GM18526 (cell line): ENCODE results near the gene GATM.

Experiments used
- POLR2A ChIP-seq: IDR thresholded peaks from 3 replicates; pipeline ENCODE4 v1.6.1; 2011; ENCODE audit not compliant: insufficient read length; ENCODE audit errors: extremely low read depth

The GATM gene

DNA sequence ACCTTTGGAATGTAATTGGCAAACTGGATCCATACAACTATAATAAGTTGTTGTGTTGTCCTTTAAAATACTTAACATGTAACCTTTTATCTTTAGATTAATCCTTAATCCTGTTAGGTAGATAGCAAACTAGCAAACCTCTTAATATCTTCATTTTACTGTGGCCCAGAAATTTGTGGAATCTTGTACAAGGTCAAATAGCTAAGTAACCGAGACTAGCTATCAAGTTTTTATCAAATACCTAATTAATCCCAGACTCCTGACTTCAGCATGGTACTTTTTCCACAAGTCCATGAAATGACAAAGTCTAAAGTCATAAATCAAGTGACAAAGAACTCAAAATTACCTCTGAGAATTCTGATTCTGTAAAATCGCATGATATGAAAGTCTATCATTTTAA is 4.4 kb downstream of the GATM start:
- no peak for TF ChIP-seq POLR2A

DNA sequence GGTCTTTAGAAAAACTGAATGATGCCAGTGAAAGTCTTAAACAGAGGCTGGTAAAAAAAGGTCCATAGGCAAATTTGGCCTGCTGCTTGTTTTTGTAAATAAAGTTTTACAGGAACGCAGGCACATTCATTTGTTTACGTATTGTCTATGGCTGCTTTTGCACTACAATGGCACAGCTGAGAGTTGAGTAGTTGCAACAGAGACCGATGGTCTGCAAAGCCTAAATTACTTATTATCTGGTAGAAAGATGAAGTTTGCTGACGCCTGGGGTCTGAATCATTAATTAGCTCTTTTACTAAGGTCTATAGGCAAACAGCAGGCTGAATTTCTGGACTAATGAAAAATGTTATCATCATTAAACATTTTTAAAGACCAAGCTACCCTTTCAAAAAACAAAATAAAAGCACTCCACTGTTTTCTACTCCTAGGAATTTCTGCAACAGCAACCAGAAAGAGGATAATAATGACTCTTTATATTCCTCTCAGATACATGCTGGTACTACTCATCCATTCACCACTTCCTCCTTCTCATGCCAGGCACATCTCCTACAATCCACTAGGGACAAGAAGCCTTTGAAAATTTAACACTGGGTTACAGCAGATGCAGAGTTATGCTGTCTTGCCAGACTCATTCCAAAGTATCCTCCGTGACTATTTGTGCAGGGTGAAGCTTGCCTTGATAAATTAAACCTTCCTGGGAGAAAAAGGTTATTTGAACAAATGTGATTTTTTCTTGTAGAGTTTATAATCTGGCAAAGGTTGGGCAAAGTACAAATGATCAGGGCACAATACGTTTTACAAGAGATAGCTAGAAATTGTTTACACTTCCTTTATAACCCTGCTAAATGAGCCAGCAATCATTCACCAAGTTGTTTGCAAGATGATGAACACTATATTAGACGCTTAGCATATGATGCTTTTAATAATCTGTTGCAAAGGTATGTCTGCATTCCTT is 6.0 kb downstream of the GATM start:
- TF ChIP-seq POLR2A: no peak

DNA sequence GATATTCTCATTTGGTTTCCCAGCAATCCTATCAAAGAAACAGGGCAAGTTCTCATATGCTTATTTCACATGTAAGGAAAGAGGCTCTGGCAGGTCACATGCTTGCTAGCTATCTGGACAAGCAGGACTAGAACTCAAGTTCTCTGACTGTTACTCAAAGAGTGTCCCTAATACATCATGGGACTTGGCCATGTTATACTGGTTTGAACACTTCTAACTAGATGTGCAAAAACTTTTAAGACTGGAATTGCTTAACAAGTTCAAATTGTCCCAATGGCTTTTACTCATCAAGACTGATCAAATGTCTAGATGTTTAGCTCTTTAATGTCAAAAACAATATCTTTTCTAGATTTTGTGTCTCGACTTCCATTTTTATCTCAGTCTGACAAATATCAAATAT is 6.8 kb downstream of the GATM start:
- TF ChIP-seq POLR2A: no peak

DNA sequence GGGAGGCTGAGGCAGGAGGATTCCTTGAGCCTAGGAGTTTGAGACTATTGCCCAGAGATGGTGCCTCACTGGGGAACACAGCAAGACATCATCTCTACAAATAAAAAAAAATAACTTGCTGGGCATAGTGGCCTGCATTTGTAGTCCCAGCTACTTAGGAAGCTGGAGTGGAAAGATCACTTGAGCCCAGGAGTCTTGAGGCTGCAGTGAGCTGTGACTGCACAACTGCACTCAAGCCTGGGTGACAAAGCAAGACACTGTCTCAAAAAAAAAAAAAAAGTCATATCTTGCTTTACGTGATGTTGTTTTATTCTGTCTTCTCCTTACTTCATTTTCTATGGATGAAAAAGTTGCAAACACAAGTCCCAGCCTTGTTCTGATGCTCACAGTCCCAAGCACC is 14.1 kb downstream of the GATM start:
- no peak for TF ChIP-seq POLR2A

DNA sequence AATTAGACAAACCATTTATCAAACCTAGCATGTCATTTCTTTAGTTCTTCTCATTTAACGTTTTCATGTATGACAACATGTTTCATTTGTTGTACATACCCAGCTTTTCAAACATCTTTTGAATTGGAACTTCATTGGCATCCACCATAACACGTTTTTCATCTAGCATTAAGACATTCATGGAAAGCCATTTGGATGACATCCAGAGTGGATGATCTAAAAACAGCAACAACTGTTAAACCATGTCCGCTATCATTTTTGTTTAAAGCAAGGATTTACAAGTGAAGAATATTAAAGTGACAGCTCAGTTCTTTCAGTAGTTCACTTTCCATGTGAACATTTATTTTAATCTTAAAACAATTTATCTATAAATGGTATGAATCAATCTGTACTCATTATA is 14.5 kb downstream of the GATM start:
- TF ChIP-seq POLR2A: no peak

DNA sequence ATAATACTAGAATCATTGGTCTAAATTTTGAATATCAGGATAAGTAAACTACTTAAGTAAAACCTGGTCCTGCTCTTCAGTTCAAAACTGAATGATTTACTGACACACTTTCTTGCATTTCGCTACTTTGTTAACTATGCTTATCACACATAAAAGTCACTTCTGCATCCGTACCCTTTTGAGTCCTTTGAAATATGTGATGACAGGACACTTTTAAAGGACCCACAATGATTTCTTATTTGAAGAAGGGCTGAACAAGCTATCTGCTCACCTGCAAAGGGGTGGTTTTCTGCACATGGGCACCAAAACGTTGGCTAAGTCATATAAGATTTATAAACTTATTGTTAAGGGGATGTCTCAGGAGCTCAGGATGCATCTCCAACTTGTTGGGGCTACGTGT is 15.0 kb downstream of the GATM start:
- no peak for TF ChIP-seq POLR2A

GRCh38 chr15:45362419-45362818 is 15.9 kb downstream of the GATM start:
- TF ChIP-seq POLR2A: no peak

DNA sequence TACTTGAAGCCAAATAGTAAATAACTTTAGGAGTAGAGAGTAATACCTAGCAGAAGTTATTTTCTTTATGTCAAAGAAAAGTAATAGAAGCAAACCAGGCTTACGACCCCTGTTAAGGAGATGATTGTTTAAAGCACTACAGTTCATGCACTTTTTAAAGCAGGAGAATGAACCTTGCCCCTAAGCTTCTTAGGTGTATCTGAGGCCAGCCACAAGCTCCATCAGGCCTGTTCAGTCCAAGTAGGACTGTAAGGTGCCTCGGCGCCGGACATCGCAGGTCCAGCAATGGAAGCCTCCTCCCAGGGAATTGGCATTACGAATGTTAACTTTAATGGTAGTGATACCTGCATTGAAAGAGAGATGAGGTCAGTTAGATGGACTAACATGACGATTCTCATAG is 16.5 kb downstream of the GATM start:
- TF ChIP-seq POLR2A: no peak

- no peak for TF ChIP-seq POLR2A
These were observed 22.5 kb downstream of the GATM start for GRCh38 chr15:45355860-45356259.

DNA sequence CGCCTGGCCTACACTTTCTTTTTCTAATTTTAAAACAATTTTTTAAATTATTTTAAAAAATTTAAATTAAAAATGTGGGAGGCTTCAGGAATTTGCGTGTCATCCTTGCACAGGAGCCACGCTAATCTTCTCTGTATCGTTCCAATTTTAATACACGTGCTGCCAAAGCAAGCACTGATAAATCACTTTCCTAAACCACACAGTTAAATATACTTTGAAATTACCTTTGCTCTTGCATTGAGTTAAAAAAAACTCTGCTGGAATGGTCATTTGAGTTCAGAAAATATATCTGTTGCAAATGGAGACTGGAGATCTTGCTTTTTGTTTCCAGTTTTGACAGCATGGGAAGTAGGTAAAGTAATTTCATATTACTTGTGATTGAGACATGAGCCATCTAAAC is 23.6 kb downstream of the GATM start:
- TF ChIP-seq POLR2A: no peak

DNA sequence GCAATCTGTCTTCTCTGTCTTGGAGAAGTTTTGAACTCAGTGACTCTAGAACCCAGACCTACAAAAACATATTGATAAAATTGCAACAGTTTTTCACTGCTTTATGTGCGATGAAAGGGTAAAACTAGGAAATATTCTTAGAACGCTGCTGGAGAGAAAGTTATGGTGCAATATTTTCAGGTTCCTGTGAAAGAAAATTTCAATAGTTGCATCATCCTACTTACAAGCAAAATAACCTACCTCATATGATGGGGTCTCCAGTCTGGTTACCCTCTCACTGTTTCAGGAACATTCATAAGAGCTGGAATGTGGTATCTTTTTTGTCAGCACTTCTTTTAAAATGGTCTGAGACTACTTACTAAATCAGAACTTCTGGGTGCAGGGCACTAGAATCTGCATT is 27.1 kb downstream of the GATM start:
- no peak for TF ChIP-seq POLR2A

DNA sequence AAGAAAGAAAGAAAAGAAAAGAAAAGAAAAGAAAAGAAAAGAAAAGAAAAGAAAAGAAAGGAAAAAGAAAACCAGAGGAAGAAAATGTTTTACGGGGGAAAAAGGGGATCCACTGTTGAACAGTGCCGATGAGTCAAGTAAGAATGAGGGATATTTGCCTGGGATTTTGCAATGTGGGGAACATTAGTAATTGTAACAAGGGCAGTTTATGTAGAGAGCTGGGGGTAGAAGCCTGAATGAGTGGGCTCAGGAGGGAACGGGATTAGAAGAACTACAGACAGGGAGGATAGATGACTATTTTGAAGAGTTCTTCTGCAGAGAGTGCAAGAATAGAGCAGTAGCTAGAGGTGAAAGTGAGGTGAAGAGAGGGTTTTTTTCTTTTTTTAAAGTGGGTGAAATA is 28.7 kb downstream of the GATM start:
- TF ChIP-seq POLR2A: no peak

- TF ChIP-seq POLR2A: no peak
These were observed 30.4 kb downstream of the GATM start for GRCh38 chr15:45347989-45348388.

DNA sequence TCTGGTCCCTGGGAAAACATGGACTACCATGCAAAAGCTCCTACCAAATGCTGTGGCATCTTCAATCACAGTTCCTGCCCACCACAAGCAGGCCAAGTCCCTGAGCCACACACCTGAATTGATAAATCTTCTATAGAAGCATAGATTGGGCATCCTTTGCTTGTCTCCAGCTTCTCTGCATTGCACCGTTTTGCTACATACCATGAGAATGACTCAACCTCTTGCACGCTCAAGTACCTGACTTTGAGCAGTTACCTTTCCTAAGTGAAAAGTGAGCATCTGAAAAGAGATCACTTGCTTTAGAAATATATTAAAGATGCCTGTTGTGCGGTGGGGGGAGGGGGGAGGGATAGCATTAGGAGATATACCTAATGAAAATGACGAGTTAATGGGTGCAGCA is 31.3 kb downstream of the GATM start:
- no peak for TF ChIP-seq POLR2A

- TF ChIP-seq POLR2A: no peak
These were observed 32.0 kb downstream of the GATM start for GRCh38 chr15:45346381-45346780.

- no peak for TF ChIP-seq POLR2A
These were observed 35.0 kb downstream of the GATM start for GRCh38 chr15:45343258-45343860.

- TF ChIP-seq POLR2A: no peak
These were observed 36.6 kb downstream of the GATM start for GRCh38 chr15:45341790-45342189.
